Upper lobe of left lung (tissue), 6 donors: ENCODE measurements around the gene GSTO1. TPM values are rescaled to one million over a fixed set of nuclear protein-coding genes. Genes with fewer than 3 reads are reported as not detected.
A peak's percentile ranks its signal among the peaks of the same experiment; 100 is the strongest.

Source experiments
- ATAC-seq, 2 donors: fragments of 200-7000 bp; cut with Tn5 transposase; one replicate each; pipeline ENCODE4 v1.9.1; 2022; ENCODE audit warnings: mild to moderate bottlenecking in 2 of 2, moderate library complexity in 2 of 2; ENCODE audit not compliant: low FRiP score in 2 of 2
- DNase-seq, 2 donors: peaks; one replicate each; pipeline ENCODE4 v3.0.0-alpha.2; 2019 to 2020
- H3K27ac ChIP-seq, 4 donors: fragments of 200-600 bp; sonication (generic); one replicate each; pipeline ENCODE4 v1.5.1; 2016 to 2019
- H3K27me3 ChIP-seq, 4 donors: fragments of 200-600 bp; sonication (generic); one replicate each; pipeline ENCODE4 v1.5.1; 2017 to 2019
- H3K36me3 ChIP-seq, 4 donors: fragments of 200-600 bp; sonication (generic); one replicate each; pipeline ENCODE4 v1.5.1; 2016 to 2019
- H3K4me1 ChIP-seq, 4 donors: fragments of 200-600 bp; sonication (generic); one replicate each; pipeline ENCODE4 v1.5.1; 2018 to 2019
- H3K4me3 ChIP-seq, 4 donors: fragments of 200-600 bp; sonication (generic); one replicate each; pipeline ENCODE4 v1.5.1; 2017 to 2019; ENCODE audit warnings: mild to moderate bottlenecking in 2 of 4, moderate library complexity in 1 of 4
- H3K9me3 ChIP-seq, 4 donors: fragments of 200-600 bp; sonication (generic); one replicate each; pipeline ENCODE4 v1.5.1; 2018 to 2019
- CTCF ChIP-seq, 6 experiments: fragments of 450-650 bp in 4 of 6; fragments of 200-600 bp in 2 of 6; sonication (generic) in 2 of 6; IDR thresholded peaks; one replicate each; pipeline ENCODE4 v1.5.1; 2016 to 2019; ENCODE audit warnings: antibody characterized with exemption in 6 of 6
- EP300 ChIP-seq, 4 donors: sonication (generic); formaldehyde crosslinking; IDR thresholded peaks; one replicate each; pipeline ENCODE4 v1.5.1; 2017; ENCODE audit warnings: antibody characterized with exemption in 4 of 4, control low read depth in 2 of 4
- POLR2A ChIP-seq, 4 donors: fragments of 450-650 bp; IDR thresholded peaks; one replicate each; pipeline ENCODE4 v1.5.1; 2016 to 2017; ENCODE audit warnings: antibody characterized with exemption in 4 of 4, mild to moderate bottlenecking in 2 of 4
- POLR2AphosphoS5 ChIP-seq, 2 donors: sonication (generic); formaldehyde crosslinking; IDR thresholded peaks; one replicate each; pipeline ENCODE4 v1.5.1; 2017; ENCODE audit warnings: antibody characterized with exemption in 2 of 2
- WGBS, 2 donors: methylation state at CpG; one replicate each; pipeline ENCODE4 v1.1.5; 2017 to 2018; 5-methylcytosine and 5-hydroxymethylcytosine counted together
- total RNA-seq, 6 donors: library from RNA; depleted of rRNA in 4 of 6; stranded (reverse); fragments of >200 nt in 4 of 6; gene quantifications; one replicate each; pipeline versions ENCODE4 v1.1.0 to v1.2.1, GENCODE V29; 2016 to 2021
- donor health status: DM: no; HTN: no; CAD: no; lungs with moderate emphysema.
- donor health status: DM: no; HTN: yes; CAD: no; lungs with severe emphysema.

The GSTO1 gene
- total RNA-seq, 6 donors from 2014 or later, result 30.4 to 147 (median 102) TPM

- 74 to 78% methylated on average over 13 to 15 of the region's 15 CpGs for WGBS, 2 donors
- H3K27me3 ChIP-seq, result no peaks in the 10 kb centered on the region
These were observed 55.6 kb downstream of the GSTO1 start for GRCh38 chr10:104309980-104310978.

GRCh38 chr10:104311184-104311720 is 56.6 kb downstream of the GSTO1 start:
- TF ChIP-seq EP300 (IDR thresholded peaks at IDR 0.05) (no peak), POLR2A (IDR thresholded peaks at IDR 0.05) (no peak), POLR2AphosphoS5 (IDR thresholded peaks at IDR 0.05) (no peak), CTCF (IDR thresholded peaks at IDR 0.05) (no peak)
- H3K4me3 ChIP-seq, result no peak overlapping the region
- H3K9me3 ChIP-seq, result no peaks in the 10 kb centered on the region
- DNase-seq (no peak), ATAC-seq (no peak)
- peaks cover 3 to 56% (median 24%) of the 10 kb centered on the region in 4 donors for H3K4me1 ChIP-seq
- peak overlapping the region in 2 of 4 donors; percentile 31 to 39 for H3K27ac ChIP-seq
- H3K36me3 ChIP-seq, result peaks cover 19 to 76% (median 46%) of the 10 kb centered on the region in 4 donors
- 83 to 85% methylated on average over 4 to 5 of the region's 5 CpGs for WGBS, 2 donors
- no peaks in the 10 kb centered on the region for H3K27me3 ChIP-seq

More at GRCh38 chr10:104309980-104310978, 55.6 kb downstream of the GSTO1 start:
- Histone ChIP-seq H3K9me3 (no peaks in the 10 kb centered on the region), H3K36me3 (peaks cover 14 to 69% (median 37%) of the 10 kb centered on the region in 4 donors), H3K4me3 (no peak overlapping the region), H3K4me1 (peaks cover 12 to 61% (median 32%) of the 10 kb centered on the region in 4 donors), H3K27ac (peak overlapping the region in 3 of 4 donors; percentile 39 to 62 (median 42))
- DNase-seq (no peak), ATAC-seq (peak in 1 of 2 donors; percentile 39)
- no peak for TF ChIP-seq POLR2A (IDR thresholded peaks at IDR 0.05)
- TF ChIP-seq CTCF (IDR thresholded peaks at IDR 0.05), result no peak
- no peak for TF ChIP-seq EP300 (IDR thresholded peaks at IDR 0.05)
- peak; percentile 46 to 52 for TF ChIP-seq POLR2AphosphoS5 (IDR thresholded peaks at IDR 0.05)

GRCh38 chr10:104314591-104315485 is 60.1 kb downstream of the GSTO1 start:
- TF ChIP-seq EP300 (IDR thresholded peaks at IDR 0.05), result no peak
- TF ChIP-seq CTCF (IDR thresholded peaks at IDR 0.05), result no peak
- no peak for TF ChIP-seq POLR2A (IDR thresholded peaks at IDR 0.05)
- no peak for TF ChIP-seq POLR2AphosphoS5 (IDR thresholded peaks at IDR 0.05)
- H3K27me3 ChIP-seq, result no peaks in the 10 kb centered on the region
- H3K9me3 ChIP-seq, result no peaks in the 10 kb centered on the region
- ATAC-seq (no peak), DNase-seq (peak in 1 of 2 donors; percentile 79)
- H3K36me3 ChIP-seq, result peaks cover 19 to 62% (median 46%) of the 10 kb centered on the region in 4 donors
- H3K27ac ChIP-seq, result no peak overlapping the region
- H3K4me3 ChIP-seq, result no peak overlapping the region
- 92 to 93% methylated on average over 18 to 43 of the region's 43 CpGs for WGBS, 2 donors
- H3K4me1 ChIP-seq, result peaks cover 39 to 81% (median 56%) of the 10 kb centered on the region in 4 donors

GRCh38 chr10:104315486-104315921 is 60.8 kb downstream of the GSTO1 start:
- Histone ChIP-seq H3K36me3 (peaks cover 19 to 58% (median 46%) of the 10 kb centered on the region in 4 donors), H3K4me1 (peaks cover 43 to 82% (median 56%) of the 10 kb centered on the region in 4 donors), H3K27me3 (no peaks in the 10 kb centered on the region), H3K27ac (no peak overlapping the region), H3K4me3 (no peak overlapping the region), H3K9me3 (no peaks in the 10 kb centered on the region)
- DNase-seq (peak in 1 of 2 donors; percentile 75), ATAC-seq (no peak)
- TF ChIP-seq EP300 (IDR thresholded peaks at IDR 0.05) (no peak), CTCF (IDR thresholded peaks at IDR 0.05) (no peak), POLR2A (IDR thresholded peaks at IDR 0.05) (no peak), POLR2AphosphoS5 (IDR thresholded peaks at IDR 0.05) (no peak)
- 97 to 100% methylated on average over 16 to 22 of the region's 22 CpGs for WGBS, 2 donors
